ENCODE data around the gene RMND5B.

GRCh38 chr5:178131446-178131996 lies 707 bp downstream of the RMND5B start:
- no peak for TF ChIP-seq POLR2AphosphoS5 (IDR thresholded peaks at IDR 0.05; ENCODE audit: borderline replicate concordance, low read depth, low read length)
- TF ChIP-seq EZH2 (IDR thresholded peaks at IDR 0.05) = no peak
- no peak for TF ChIP-seq FOXP2 (optimal IDR thresholded peaks at IDR 0.05; ENCODE audit: control extremely low read depth, extremely low read length, insufficient read depth)
